ENCODE data around the gene BTBD7. TPM values are rescaled to one million over a fixed set of nuclear protein-coding genes. Genes with fewer than 3 reads are reported as not detected.

The BTBD7 gene
- total and polyA plus RNA-seq, 2 experiments from 2014 or later: 24.4 to 32.8 TPM

GRCh38 chr14:93239869-93240677 is 92.8 kb downstream of the BTBD7 start:
- Histone ChIP-seq H3K9me2 (ENCODE audit: insufficient read depth) (no peaks in the 10 kb centered on the region), H2AFZ (no peak overlapping the region), H3K36me3 (ENCODE audit: insufficient read depth) (peaks cover 4% of the 10 kb centered on the region), H3K27me3 (ENCODE audit: insufficient read depth) (no peaks in the 10 kb centered on the region), H3K4me3 (no peak overlapping the region), H3K4me2 (no peak overlapping the region), H3K27ac (ENCODE audit: low read depth) (0 out of 2 replicates have a peak overlapping the region, but pooled peaks have one; percentile 55), H4K20me1 (replicated peaks; ENCODE audit: insufficient read depth) (no peaks in the 10 kb centered on the region; the same call in 1 of the 2 replicates), H3K79me2 (replicated peaks; ENCODE audit: insufficient read depth) (no peaks in the 10 kb centered on the region), H3F3A (replicated peaks; ENCODE audit: low read depth) (no peaks in the 10 kb centered on the region), H3K4me1 (ENCODE audit: insufficient read depth) (no peaks in the 10 kb centered on the region)
- no peak overlapping the region for H3K4me3 Mint-ChIP-seq
- no peak overlapping the region for H3K27ac Mint-ChIP-seq
- H3K9me3 Mint-ChIP-seq: no peaks in the 10 kb centered on the region
- H3K4me1 Mint-ChIP-seq: no peaks in the 10 kb centered on the region
- no peak for TF ChIP-seq ZNF114 (CRISPR knock-in tag; IDR thresholded peaks at IDR 0.05)
- TF ChIP-seq EZH2 (IDR thresholded peaks at IDR 0.05; ENCODE audit: low read depth, unreplicated experiment): no peak
- no peak for TF ChIP-seq ZNF462 (CRISPR knock-in tag; IDR thresholded peaks at IDR 0.05)
- no peak for TF ChIP-seq JUNB (IDR thresholded peaks at IDR 0.05; ENCODE audit: unreplicated experiment)
- no peak for TF ChIP-seq ZNF331 (CRISPR knock-in tag; IDR thresholded peaks at IDR 0.05; ENCODE audit: low read depth)
- no peak for TF ChIP-seq POLR2AphosphoS5 (IDR thresholded peaks at IDR 0.05; ENCODE audit: low read depth)
- TF ChIP-seq STAT1 (IDR thresholded peaks at IDR 0.05; ENCODE audit: unreplicated experiment): no peak
- no peak for TF ChIP-seq REST (IDR thresholded peaks at IDR 0.05; ENCODE audit: unreplicated experiment)
- TF ChIP-seq CREB1 (CRISPR knock-in tag; IDR thresholded peaks at IDR 0.05; ENCODE audit: low read depth): no peak
- no peak for TF ChIP-seq EZH2phosphoT487 (IDR thresholded peaks at IDR 0.05; ENCODE audit: unreplicated experiment)
- TF ChIP-seq NANOG (IDR thresholded peaks at IDR 0.05; ENCODE audit: borderline replicate concordance): no peak
- TF ChIP-seq CTCF (conservative IDR thresholded peaks at IDR 0.05; ENCODE audit: low read depth in 2 of 2): no peak
- H3K36me3 Mint-ChIP-seq (ENCODE audit: low read depth): peaks cover 22% of the 10 kb centered on the region
- ATAC-seq (no peak), DNase-seq (ENCODE audit: low spot score) (no peak)
- peaks cover 6% of the 10 kb centered on the region for H3K27me3 Mint-ChIP-seq (ENCODE audit: insufficient read depth, low read depth, poor library complexity)

All from GM23338 (cell line).